H7 (cell line): ENCODE data around the gene AP3B1. TPM values are rescaled to one million over a fixed set of nuclear protein-coding genes. Genes with fewer than 3 reads are reported as not detected.
"Not testable (repeated sequence)": the region's sequence is repeated elsewhere in the genome, so short reads cannot be mapped to it uniquely, and the experiment has no call there.

Experiments used
- DNase-seq: peaks from one replicate; pipeline ENCODE4 v3.0.0; 2012
- H3K27me3 ChIP-seq: 2 replicates; pipeline ENCODE4 v1.6.0; 2011; ENCODE audit warnings: mild to moderate bottlenecking, low read length; ENCODE audit not compliant: control insufficient read depth, insufficient read depth
- H3K36me3 ChIP-seq: replicated peaks from 2 replicates; pipeline ENCODE4 v1.5.1; 2011; ENCODE audit warnings: low read length; ENCODE audit not compliant: control insufficient read depth, insufficient read depth
- H3K4me3 ChIP-seq: 2 replicates; pipeline ENCODE4 v1.5.1; 2011; ENCODE audit warnings: low read depth, mild to moderate bottlenecking, control low read depth, low read length, moderate library complexity; ENCODE audit not compliant: insufficient read depth
- total RNA-seq: library from RNA; depleted of rRNA; stranded (reverse); fragments of >200 nt; shearing (Covaris generic); gene quantifications from 2 replicates; pipeline ENCODE4 v1.2.3, GENCODE V29; 2014

AP3B1 gene
- total RNA-seq, 1 experiment from 2014 or later: 40.1 TPM

DNA sequence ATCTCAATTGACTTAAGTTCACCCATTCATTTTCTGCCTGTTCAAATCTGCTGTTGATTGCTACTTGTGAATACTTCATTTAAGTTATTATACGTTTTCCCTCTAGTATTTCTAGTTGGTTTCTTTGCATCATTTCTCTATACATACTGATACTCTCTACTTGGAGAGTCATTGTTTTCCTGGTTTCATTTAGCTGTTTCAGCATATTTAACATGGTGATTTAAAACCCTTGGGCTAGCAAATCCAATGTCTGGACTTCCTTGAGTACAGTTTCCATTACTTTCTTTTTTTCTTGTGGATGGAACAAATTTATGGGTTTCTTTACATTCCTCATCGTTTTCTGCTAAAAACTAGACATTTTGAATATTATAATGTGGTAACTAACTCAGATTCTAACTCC, 90.7 kb downstream of the AP3B1 start:
- Histone ChIP-seq H3K27me3 (no peaks in the 10 kb centered on the region), H3K36me3 (no peaks in the 10 kb centered on the region), H3K4me3 (no peak overlapping the region)
- DNase-seq: no peak

DNA sequence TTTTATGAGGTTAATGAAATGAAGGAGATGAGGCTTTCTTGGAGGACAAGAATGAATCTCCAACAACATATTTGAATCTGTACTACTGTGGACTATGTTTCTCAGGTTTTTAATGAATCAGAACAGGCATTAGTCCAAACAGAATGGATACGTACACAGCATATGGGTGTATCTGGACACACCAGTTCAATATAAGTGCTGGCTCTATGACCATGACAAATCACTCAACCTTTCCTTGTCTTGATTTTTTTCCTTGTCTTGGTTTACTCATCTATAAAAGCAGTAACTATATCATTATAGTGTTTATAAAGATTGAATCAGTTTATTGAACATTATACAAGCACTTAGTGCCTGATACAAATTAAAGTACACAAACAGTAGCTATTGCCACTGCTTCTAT, 104.1 kb downstream of the AP3B1 start:
- no peaks in the 10 kb centered on the region for H3K36me3 ChIP-seq

GRCh38 chr5:78188681-78189080, 105.8 kb downstream of the AP3B1 start:
- not testable (repeated sequence) for H3K4me3 ChIP-seq, DNase-seq, H3K36me3 ChIP-seq, H3K27me3 ChIP-seq

More for the DNA sequence above, 104.1 kb downstream of the AP3B1 start:
- Histone ChIP-seq H3K4me3 (no peak overlapping the region), H3K27me3 (no peaks in the 10 kb centered on the region)
- DNase-seq: no peak

DNA sequence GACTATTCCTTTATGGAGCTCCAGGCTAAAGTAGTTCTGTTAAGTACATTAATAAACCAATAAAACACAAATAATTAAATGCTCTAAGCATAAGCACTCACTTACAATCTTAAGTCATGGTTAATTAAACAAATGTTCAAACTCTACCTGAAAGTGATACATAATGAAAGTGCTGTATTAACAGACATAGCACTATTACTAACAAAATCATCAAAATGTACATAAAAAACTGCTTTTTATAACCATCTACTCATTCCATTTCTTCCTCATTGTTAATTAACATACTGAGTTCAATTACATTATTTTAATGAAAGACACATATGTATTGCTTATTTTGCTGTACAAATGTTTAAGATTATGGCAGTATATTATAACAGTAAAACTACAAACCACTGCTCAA, 107.3 kb downstream of the AP3B1 start:
- no peak for DNase-seq
- H3K36me3 ChIP-seq: no peaks in the 10 kb centered on the region
- no peak overlapping the region for H3K4me3 ChIP-seq
- no peaks in the 10 kb centered on the region for H3K27me3 ChIP-seq

DNA sequence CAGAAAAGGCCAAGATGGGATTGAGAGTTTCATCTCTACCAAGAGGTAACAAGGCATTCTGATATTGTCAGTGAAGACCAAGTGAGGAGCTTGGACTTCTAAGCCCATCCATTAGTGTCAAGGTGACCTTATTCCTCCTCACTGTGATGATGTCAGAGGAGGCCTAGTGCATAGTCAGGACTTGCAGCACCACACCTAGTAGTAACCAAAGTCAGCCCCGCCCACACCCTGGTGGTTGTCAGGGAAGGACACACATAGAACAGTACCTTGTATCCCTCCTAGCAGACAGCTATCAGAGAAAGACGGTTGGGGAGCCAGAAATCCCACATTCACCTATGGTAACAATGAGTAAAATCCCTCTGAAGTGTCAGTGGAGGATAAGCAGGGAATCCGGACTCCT, 111.7 kb downstream of the AP3B1 start:
- DNase-seq: no peak

DNA sequence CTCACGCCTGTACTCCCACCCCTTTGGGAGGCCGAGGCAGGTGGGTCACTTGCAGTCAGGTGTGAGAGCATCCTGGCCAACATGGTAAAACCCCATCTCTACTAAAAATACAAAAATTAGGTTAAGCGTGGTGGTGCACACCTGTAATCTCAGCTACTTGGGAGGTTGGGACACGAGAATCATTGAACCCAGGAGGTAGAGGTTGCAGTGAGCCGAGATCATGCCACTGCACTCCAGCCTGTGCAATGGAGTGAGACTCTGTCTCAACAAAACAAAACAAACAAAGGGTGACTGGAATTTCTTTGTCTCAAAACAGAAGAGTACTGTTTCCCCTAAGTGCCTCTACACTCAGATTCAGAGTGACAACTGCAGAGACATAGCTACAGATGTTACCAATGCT, 116.1 kb downstream of the AP3B1 start:
- peaks cover 2% of the 10 kb centered on the region for H3K36me3 ChIP-seq
- no peak overlapping the region for H3K4me3 ChIP-seq
- DNase-seq: no peak
- H3K27me3 ChIP-seq: no peaks in the 10 kb centered on the region

More for the DNA sequence above, 111.7 kb downstream of the AP3B1 start:
- Histone ChIP-seq H3K4me3 (no peak overlapping the region), H3K36me3 (no peaks in the 10 kb centered on the region), H3K27me3 (no peaks in the 10 kb centered on the region)

DNA sequence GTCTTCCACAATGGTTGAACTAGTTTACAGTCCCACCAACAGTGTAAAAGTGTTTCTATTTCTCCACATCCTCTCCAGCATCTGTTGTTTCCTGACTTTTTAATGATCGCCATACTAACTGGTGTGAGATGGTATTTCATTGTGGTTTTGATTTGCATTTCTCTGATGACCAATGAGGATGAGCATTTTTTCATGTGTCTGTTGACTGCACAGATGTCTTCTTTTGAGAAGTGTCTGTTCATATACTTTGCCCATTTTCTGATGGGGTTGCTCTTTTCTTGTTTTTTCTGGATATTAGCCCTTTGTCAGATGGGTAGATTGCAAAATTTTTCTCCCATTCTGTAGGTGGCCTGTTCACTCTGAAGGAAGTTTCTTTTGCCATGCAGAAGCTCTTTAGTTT, 124.2 kb downstream of the AP3B1 start:
- DNase-seq, H3K4me3 ChIP-seq, H3K27me3 ChIP-seq, H3K36me3 ChIP-seq: not testable (repeated sequence)

DNA sequence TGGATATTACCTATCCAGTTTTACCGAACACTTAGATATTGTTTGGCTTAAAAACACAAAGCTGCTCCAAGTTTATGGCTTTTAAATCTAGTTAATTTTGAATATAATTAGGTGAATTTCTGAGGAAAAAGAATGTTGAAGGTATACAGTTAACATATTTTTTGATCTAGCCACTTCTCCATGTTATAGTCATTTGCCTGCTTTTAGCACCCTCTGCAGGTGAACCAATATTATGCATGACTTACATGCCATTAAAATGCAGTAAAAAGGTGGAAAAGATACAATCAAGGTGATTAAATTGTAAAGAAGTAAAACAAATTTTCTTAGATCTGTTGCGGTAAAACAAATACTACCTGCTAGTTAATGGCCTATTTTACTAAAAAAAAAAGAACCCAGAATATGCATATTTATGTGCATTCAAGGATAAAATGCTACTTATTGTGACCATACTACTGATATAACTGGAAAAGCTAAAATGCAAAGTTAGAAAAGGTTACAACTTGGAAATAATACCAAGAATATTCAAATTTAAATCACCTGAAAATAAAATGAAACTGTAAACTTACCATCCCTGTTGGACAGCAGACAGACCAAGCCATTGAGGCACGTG, 132.1 kb downstream of the AP3B1 start:
- DNase-seq: peak; percentile 14
- no peaks in the 10 kb centered on the region for H3K27me3 ChIP-seq
- no peak overlapping the region for H3K4me3 ChIP-seq

GRCh38 chr5:78157001-78157400, 137.5 kb downstream of the AP3B1 start:
- Histone ChIP-seq H3K27me3 (no peaks in the 10 kb centered on the region), H3K36me3 (peaks cover 1% of the 10 kb centered on the region), H3K4me3 (no peak overlapping the region)
- DNase-seq: peak; percentile 21

More for the DNA sequence above, 132.1 kb downstream of the AP3B1 start:
- no peaks in the 10 kb centered on the region; the same call in 1 of the 2 replicates for H3K36me3 ChIP-seq

DNA sequence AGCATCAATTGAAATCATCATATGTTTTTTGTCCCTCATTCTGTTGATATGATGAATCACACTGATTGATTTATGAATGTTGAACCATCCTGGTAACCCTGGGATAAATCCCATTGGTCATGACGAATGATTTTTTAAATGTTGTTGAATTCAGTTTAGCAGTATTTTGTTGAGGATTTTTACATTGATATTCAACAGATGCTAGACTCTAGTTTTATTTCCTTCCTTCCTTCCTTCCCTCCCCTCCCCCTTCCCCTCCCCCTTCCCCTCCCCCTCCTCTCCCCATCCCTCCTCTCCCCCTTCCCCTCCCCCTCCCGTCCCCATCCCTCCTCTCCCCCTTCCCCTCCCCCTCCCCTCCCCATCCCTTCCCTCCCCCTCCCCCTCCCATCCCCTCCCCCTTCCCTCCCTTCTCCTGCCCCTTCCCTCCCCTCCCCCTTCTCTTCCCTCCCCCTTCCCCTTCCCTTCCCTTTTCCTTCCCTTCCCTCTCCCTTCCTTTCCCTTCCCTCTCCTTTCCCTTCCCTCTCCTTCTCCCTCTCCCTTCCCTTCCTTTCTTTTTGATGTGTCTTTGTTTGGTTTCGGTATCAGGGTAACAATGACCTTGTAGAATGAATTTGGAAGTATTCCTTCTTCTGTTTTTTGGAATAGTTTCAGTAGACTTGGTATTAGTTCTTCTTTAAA, 142.8 kb downstream of the AP3B1 start:
- no peaks in the 10 kb centered on the region for H3K27me3 ChIP-seq
- DNase-seq: no peak
- no peak overlapping the region for H3K4me3 ChIP-seq
- peaks cover 1% of the 10 kb centered on the region for H3K36me3 ChIP-seq

- Histone ChIP-seq H3K27me3 (no peaks in the 10 kb centered on the region), H3K4me3 (no peak overlapping the region), H3K36me3 (no peaks in the 10 kb centered on the region)
- DNase-seq: no peak
These were observed 157.2 kb downstream of the AP3B1 start for GRCh38 chr5:78137290-78137689.

DNA sequence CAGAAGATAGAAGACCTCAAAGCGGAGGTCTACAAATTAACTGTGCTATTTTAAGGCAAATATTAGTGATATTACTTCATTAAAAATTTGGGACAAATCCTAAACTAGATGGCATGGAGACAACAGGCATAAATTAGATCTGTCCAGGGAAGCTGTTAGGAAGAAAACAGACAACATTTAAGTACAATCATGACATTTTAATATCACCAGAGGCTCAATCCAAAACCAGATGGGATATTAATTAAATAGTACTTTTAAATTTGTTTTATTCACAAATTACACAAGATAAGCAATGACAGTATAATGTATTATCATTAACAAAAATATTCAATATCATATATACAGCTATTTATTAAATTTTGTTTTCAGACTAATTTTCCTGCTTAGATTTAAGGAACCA, 161.1 kb downstream of the AP3B1 start:
- Histone ChIP-seq H3K36me3 (no peaks in the 10 kb centered on the region), H3K4me3 (no peak overlapping the region), H3K27me3 (no peaks in the 10 kb centered on the region)
- DNase-seq: no peak

GRCh38 chr5:78132507-78132906, 162.0 kb downstream of the AP3B1 start:
- Histone ChIP-seq H3K36me3 (no peaks in the 10 kb centered on the region), H3K4me3 (no peak overlapping the region), H3K27me3 (no peaks in the 10 kb centered on the region)
- DNase-seq: no peak

- Histone ChIP-seq H3K36me3 (no peaks in the 10 kb centered on the region), H3K4me3 (no peak overlapping the region), H3K27me3 (no peaks in the 10 kb centered on the region)
- DNase-seq: no peak
These were observed 164.9 kb downstream of the AP3B1 start for GRCh38 chr5:78129597-78129996.

GRCh38 chr5:78127875-78128274, 166.6 kb downstream of the AP3B1 start:
- no peaks in the 10 kb centered on the region for H3K36me3 ChIP-seq
- H3K27me3 ChIP-seq: no peaks in the 10 kb centered on the region
- H3K4me3 ChIP-seq: no peak overlapping the region
- peak; percentile 45 for DNase-seq
